SU-DHL-6 (cell line): ENCODE measurements around the gene KCNAB3.

Experiments used
- CTCF ChIP-seq: fragments of 200-600 bp; sonication (generic); IDR thresholded peaks from one replicate; pipeline ENCODE4 v1.5.1; 2017; ENCODE audit warnings: antibody characterized with exemption, mild to moderate bottlenecking, low read length, moderate library complexity; ENCODE audit not compliant: insufficient read depth, poor library complexity, severe bottlenecking
- EZH2phosphoT487 ChIP-seq: fragments of 200-600 bp; sonication (generic), shearing (Covaris generic); conservative IDR thresholded peaks from 2 replicates; pipeline ENCODE4 v1.6.1; 2018; ENCODE audit warnings: mild to moderate bottlenecking, antibody characterized with exemption, low read length, moderate library complexity, mixed read lengths

GRCh38 chr17:7945651-7946050 lies 16.0 kb upstream of the KCNAB3 start:
- no peak for TF ChIP-seq CTCF
- TF ChIP-seq EZH2phosphoT487 = no peak
